Endothelial cell of umbilical vein (primary cell): ENCODE data around the gene MEOX1.

ENCODE experiments used
- POLR2A ChIP-seq: IDR thresholded peaks from 2 replicates; pipeline ENCODE4 v1.6.1; 2012; ENCODE audit warnings: low read depth, mild to moderate bottlenecking, control low read depth, low read length
- POLR2AphosphoS5 ChIP-seq: IDR thresholded peaks from 2 replicates; pipeline ENCODE4 v1.6.1; 2012; ENCODE audit warnings: low read depth, mild to moderate bottlenecking, control low read depth, low read length, moderate library complexity; ENCODE audit not compliant: insufficient read depth
- TF ChIP-seq, protein P1 (sequence below), 2 donors: IDR thresholded peaks; 1 replicate in 1 of 2; 2 replicates in 1 of 2; pipeline ENCODE4 v1.5.1; 2011; ENCODE audit warnings: low read length in 2 of 2, mild to moderate bottlenecking in 2 of 2, moderate library complexity in 2 of 2, control low read depth in 1 of 2, inconsistent platforms in 1 of 2, low read depth in 1 of 2; ENCODE audit not compliant: insufficient read depth in 1 of 2; ENCODE audit errors: extremely low read depth in 1 of 2
- TF ChIP-seq, protein P2 (sequence below): IDR thresholded peaks from 2 replicates; pipeline ENCODE4 v1.6.1; 2011; ENCODE audit not compliant: insufficient read depth, insufficient read length

DNA sequence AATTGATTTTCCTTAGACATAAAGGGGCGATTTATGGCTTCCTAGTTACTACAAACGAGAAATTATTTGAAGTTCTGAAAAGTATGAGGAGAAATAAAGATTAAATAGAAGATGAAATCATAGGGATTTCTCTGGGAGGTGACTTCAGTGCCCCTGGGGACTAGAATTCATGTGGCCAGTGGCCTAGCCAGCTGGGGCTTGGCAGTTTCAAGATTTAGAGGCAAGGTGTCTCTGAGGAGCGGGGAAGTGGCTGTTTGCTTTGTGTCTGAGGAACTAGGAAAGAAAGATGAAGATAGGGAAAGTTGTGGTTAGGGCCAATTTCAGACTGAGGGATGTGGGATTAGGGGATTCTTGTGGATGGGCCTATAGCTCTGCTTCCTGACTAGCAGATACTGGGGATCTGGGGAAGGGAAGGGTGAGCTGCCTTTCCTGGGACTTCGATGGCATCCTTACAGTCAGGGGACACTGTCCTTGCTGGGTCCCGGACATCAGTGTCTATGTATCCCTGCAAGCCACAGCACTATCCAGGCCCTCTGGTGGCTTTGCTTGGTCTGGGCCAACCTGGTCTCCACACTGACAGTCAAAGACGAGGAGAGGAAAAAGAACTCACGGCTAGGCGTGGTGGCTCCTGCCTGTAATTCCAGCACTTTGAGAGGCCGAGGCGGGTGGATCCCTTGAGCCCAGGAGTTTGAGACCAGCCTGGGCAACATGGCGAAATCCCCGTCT is 22.4 kb upstream of the MEOX1 start:
- TF ChIP-seq POLR2A (no peak), POLR2AphosphoS5 (no peak)
- TF ChIP-seq, protein P1, sequence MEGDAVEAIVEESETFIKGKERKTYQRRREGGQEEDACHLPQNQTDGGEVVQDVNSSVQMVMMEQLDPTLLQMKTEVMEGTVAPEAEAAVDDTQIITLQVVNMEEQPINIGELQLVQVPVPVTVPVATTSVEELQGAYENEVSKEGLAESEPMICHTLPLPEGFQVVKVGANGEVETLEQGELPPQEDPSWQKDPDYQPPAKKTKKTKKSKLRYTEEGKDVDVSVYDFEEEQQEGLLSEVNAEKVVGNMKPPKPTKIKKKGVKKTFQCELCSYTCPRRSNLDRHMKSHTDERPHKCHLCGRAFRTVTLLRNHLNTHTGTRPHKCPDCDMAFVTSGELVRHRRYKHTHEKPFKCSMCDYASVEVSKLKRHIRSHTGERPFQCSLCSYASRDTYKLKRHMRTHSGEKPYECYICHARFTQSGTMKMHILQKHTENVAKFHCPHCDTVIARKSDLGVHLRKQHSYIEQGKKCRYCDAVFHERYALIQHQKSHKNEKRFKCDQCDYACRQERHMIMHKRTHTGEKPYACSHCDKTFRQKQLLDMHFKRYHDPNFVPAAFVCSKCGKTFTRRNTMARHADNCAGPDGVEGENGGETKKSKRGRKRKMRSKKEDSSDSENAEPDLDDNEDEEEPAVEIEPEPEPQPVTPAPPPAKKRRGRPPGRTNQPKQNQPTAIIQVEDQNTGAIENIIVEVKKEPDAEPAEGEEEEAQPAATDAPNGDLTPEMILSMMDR (IDR thresholded peaks at IDR 0.05; ENCODE audit: extremely low read depth in 1 of 2, insufficient read depth in 1 of 2, low read depth in 1 of 2, low read length in 2 of 2): no peak
- TF ChIP-seq, protein P2, sequence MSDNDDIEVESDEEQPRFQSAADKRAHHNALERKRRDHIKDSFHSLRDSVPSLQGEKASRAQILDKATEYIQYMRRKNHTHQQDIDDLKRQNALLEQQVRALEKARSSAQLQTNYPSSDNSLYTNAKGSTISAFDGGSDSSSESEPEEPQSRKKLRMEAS: no peak
